HepG2 (cell line): ENCODE measurements around the gene PRUNE1. TPM values are rescaled to one million over a fixed set of nuclear protein-coding genes. Genes with fewer than 3 reads are reported as not detected.

Source experiments
- ATAC-seq: fragments of 200-7000 bp; cut with Tn5 transposase; 3 replicates; pipeline ENCODE4 v1.9.1; 2020; ENCODE audit warnings: mild to moderate bottlenecking, moderate library complexity
- BruUV-seq: library from RNA; stranded (reverse); fragments of 400-500 nt; replicated peaks from 2 replicates; lab custom pipeline; 2021; lab: Mats Ljungman, UMichigan
- CTCF ChIA-PET: fragments of 300-600 bp; formaldehyde crosslinking; extraction: SDS; loops from one replicate; lab custom pipeline; 2021; ENCODE audit warnings: low total read pairs, inconsistent platforms, low intra/inter-chr PET ratio; lab: Yijun Ruan, JAX
- POLR2A ChIA-PET: fragments of 350-600 bp; sonication (Branson Sonifier 250); formaldehyde crosslinking; loops from one replicate; lab custom pipeline; 2020; ENCODE audit warnings: antibody characterized with exemption, inconsistent platforms; lab: Yijun Ruan, JAX
- DNase-seq: peaks from one replicate; pipeline ENCODE4 v3.0.0-alpha.2; 2015; ENCODE audit warnings: low spot score
- FAIRE-seq: peaks from 3 replicates; lab custom pipeline; 2011; peaks lifted over from hg19 to GRCh38; lab: Jason Lieb, UNC
- H2AFZ ChIP-seq: one replicate; pipeline ENCODE4 v1.6.1; 2011; ENCODE audit warnings: low read length, inconsistent platforms
- H3K27ac ChIP-seq: fragments of 300-600 bp; 3 replicates; pipeline ENCODE4 v1.8.0; 2011; ENCODE audit warnings: mixed run types, mild to moderate bottlenecking, mixed read lengths, low read length, inconsistent platforms; ENCODE audit not compliant: insufficient read depth; ENCODE audit errors: extremely low read length
- H3K27me3 ChIP-seq, 2 experiments: fragments of 200-600 bp in 1 of 2; 2 replicates in 1 of 2; 3 replicates in 1 of 2; pipeline versions ENCODE4 v1.6.0 to v1.8.0; 2011; ENCODE audit warnings: low read length in 2 of 2, mild to moderate bottlenecking in 2 of 2, moderate library complexity in 2 of 2, inconsistent platforms in 1 of 2; ENCODE audit not compliant: insufficient read depth in 2 of 2, control insufficient read depth in 1 of 2
- H3K36me3 ChIP-seq, 2 experiments: fragments of 200-600 bp in 1 of 2; replicated peaks in 1 of 2; 2 replicates in 1 of 2; 3 replicates in 1 of 2; pipeline versions ENCODE4 v1.5.1 to v1.8.0; 2011; ENCODE audit warnings: low read length in 2 of 2, inconsistent platforms in 1 of 2; ENCODE audit not compliant: insufficient read depth in 2 of 2, control insufficient read depth in 1 of 2
- H3K4me1 ChIP-seq: 2 replicates; pipeline ENCODE4 v1.5.1; 2012; ENCODE audit warnings: low read length, inconsistent platforms; ENCODE audit not compliant: insufficient read depth
- H3K4me2 ChIP-seq: 2 replicates; pipeline ENCODE4 v1.6.0; 2011; ENCODE audit warnings: low read depth, low read length, inconsistent platforms
- H3K4me3 ChIP-seq, 3 experiments: fragments of 200-600 bp in 1 of 3; sonication (generic), shearing (Covaris generic) in 1 of 3; replicated peaks in 1 of 3; 2 replicates each; pipeline ENCODE4 v1.5.1; 2011 to 2016; ENCODE audit warnings: low read length in 3 of 3, inconsistent platforms in 2 of 3, low read depth in 2 of 3, mild to moderate bottlenecking in 2 of 3, control low read depth in 1 of 3, mixed read lengths in 1 of 3; ENCODE audit not compliant: insufficient read depth in 1 of 3
- H3K79me2 ChIP-seq: one replicate; pipeline ENCODE4 v1.6.1; 2011; ENCODE audit warnings: low read length, inconsistent platforms; ENCODE audit not compliant: insufficient read depth
- H3K9ac ChIP-seq: 2 replicates; pipeline ENCODE4 v1.6.0; 2011; ENCODE audit warnings: mild to moderate bottlenecking, low read depth, low read length, inconsistent platforms; ENCODE audit not compliant: insufficient read depth
- H3K9me3 ChIP-seq: 2 replicates; pipeline ENCODE4 v1.5.1; 2012; ENCODE audit warnings: mild to moderate bottlenecking, low read length
- H4K20me1 ChIP-seq: 2 replicates; pipeline ENCODE4 v1.6.0; 2011; ENCODE audit warnings: inconsistent platforms, mild to moderate bottlenecking, low read length, moderate library complexity; ENCODE audit not compliant: insufficient read depth
- AHR ChIP-seq: IDR thresholded peaks from 2 replicates; pipeline ENCODE4 v1.6.1; 2018; ENCODE audit warnings: missing genetic modification reagents, missing compliant biosample characterization
- BRCA1 ChIP-seq: sonication (generic); formaldehyde crosslinking; IDR thresholded peaks from 2 replicates; pipeline ENCODE4 v1.4.0; 2020; ENCODE audit warnings: missing genetic modification reagents
- CENPT ChIP-seq: sonication (generic); formaldehyde crosslinking; IDR thresholded peaks from 2 replicates; pipeline ENCODE4 v1.8.0; 2022; ENCODE audit warnings: low read depth, mild to moderate bottlenecking, moderate library complexity, missing genetic modification reagents
- CTCF ChIP-seq: sonication (generic); formaldehyde crosslinking; IDR thresholded peaks from 2 replicates; pipeline ENCODE4 v1.5.0; 2020; ENCODE audit warnings: mild to moderate bottlenecking, missing genetic modification reagents, moderate library complexity
- ELF3 ChIP-seq: IDR thresholded peaks from 2 replicates; pipeline ENCODE4 v1.6.1; 2016; ENCODE audit warnings: missing genetic modification reagents, missing compliant biosample characterization
- GATA4 ChIP-seq: sonication (generic); IDR thresholded peaks from 2 replicates; pipeline ENCODE4 v1.6.1; 2016; ENCODE audit warnings: antibody characterized with exemption, low read depth, borderline replicate concordance
- JUN ChIP-seq: sonication (generic); formaldehyde crosslinking; IDR thresholded peaks from 2 replicates; pipeline ENCODE4 v1.4.0; 2020; ENCODE audit warnings: mild to moderate bottlenecking, missing genetic modification reagents
- KLF16 ChIP-seq, 2 experiments: sonication (generic) in 1 of 2; formaldehyde crosslinking in 1 of 2; IDR thresholded peaks; 2 replicates each; pipeline versions ENCODE4 v1.6.1 to v1.8.0; 2016 to 2023; ENCODE audit warnings: missing genetic modification reagents in 2 of 2, missing compliant biosample characterization in 1 of 2
- MAFG ChIP-seq: sonication (generic); formaldehyde crosslinking; IDR thresholded peaks from 2 replicates; pipeline ENCODE4 v1.5.1; 2020; ENCODE audit warnings: mild to moderate bottlenecking, missing genetic modification reagents
- MAZ ChIP-seq, 2 experiments: sonication (generic) in 1 of 2; formaldehyde crosslinking in 1 of 2; IDR thresholded peaks; 2 replicates each; pipeline versions ENCODE4 v1.5.0 to v1.6.1; 2012 to 2020; ENCODE audit warnings: low read depth in 2 of 2, mild to moderate bottlenecking in 2 of 2, borderline replicate concordance in 1 of 2, improper control_type of control experiment in 1 of 2, low read length in 1 of 2, missing genetic modification reagents in 1 of 2, moderate library complexity in 1 of 2
- MEIS2 ChIP-seq: sonication (generic); formaldehyde crosslinking; IDR thresholded peaks from 2 replicates; pipeline ENCODE4 v1.9.0; 2021; ENCODE audit warnings: mild to moderate bottlenecking, missing genetic modification reagents
- NCOA5 ChIP-seq: sonication (generic); formaldehyde crosslinking; IDR thresholded peaks from 2 replicates; pipeline ENCODE4 v1.4.0; 2020; ENCODE audit warnings: missing genetic modification reagents
- PHF21A ChIP-seq: sonication (generic); formaldehyde crosslinking; IDR thresholded peaks from 2 replicates; pipeline ENCODE4 v1.5.0; 2020; ENCODE audit warnings: mild to moderate bottlenecking, missing genetic modification reagents
- RARA ChIP-seq: IDR thresholded peaks from 2 replicates; pipeline ENCODE4 v1.6.1; 2016; ENCODE audit warnings: missing genetic modification reagents, missing compliant biosample characterization
- SUZ12 ChIP-seq: fragments of 150-350 bp; IDR thresholded peaks from 2 replicates; pipeline ENCODE4 v1.6.1; 2014; ENCODE audit warnings: low read depth, low read length
- ZC3H4 ChIP-seq: sonication (generic); formaldehyde crosslinking; IDR thresholded peaks from 2 replicates; pipeline ENCODE4 v1.4.0; 2020; ENCODE audit warnings: missing genetic modification reagents, borderline replicate concordance
- ZNF136 ChIP-seq: sonication (generic); formaldehyde crosslinking; IDR thresholded peaks from 2 replicates; pipeline ENCODE4 v1.8.1; 2022; ENCODE audit warnings: low read depth, mild to moderate bottlenecking, moderate library complexity, missing genetic modification reagents
- ZNF143 ChIP-seq: sonication (generic); formaldehyde crosslinking; IDR thresholded peaks from 2 replicates; pipeline ENCODE4 v1.4.0; 2020; ENCODE audit warnings: missing genetic modification reagents
- ZNF7 ChIP-seq: IDR thresholded peaks from 2 replicates; pipeline ENCODE4 v1.6.1; 2016; ENCODE audit warnings: missing biosample characterization, missing genetic modification reagents
- WGBS: methylation state at CpG from one replicate; pipeline ENCODE4 v1.1.6; 2017; ENCODE audit warnings: low lambda C conversion rate; 5-methylcytosine and 5-hydroxymethylcytosine counted together
- in situ Hi-C: cut with HindIII; loops from 2 replicates; pipeline ENCODE4 v1.10.0; 2017; ENCODE audit warnings: low pct_unique_long_range_greater_than_20kb; ENCODE audit not compliant: extremely low pct_ligation_motif_present
- intact Hi-C: fragments of 100-400 bp; cut with micrococcal nuclease; formaldehyde crosslinking; loops from one replicate; pipeline ENCODE4 v1.10.0; 2022; ENCODE audit not compliant: unreplicated experiment
- polyA plus RNA-seq, 8 experiments: library from polyadenylated mRNA; depleted of rRNA in 3 of 8; stranded (reverse) in 7 of 8; unstranded in 1 of 8; fragments of >200 nt; fragmentation: Illumina TruSeq in 4 of 8; extraction: Trizol in 4 of 8; gene quantifications; 2 replicates each; pipeline versions ENCODE4 v1.2.1 to v1.2.3, GENCODE V29; 2011 to 2016; ENCODE audit warnings: low read depth in 4 of 8, missing spikeins in 1 of 8, mixed read lengths in 1 of 8; ENCODE audit not compliant: insufficient read depth in 1 of 8
- total RNA-seq, 5 experiments: library from RNA; depleted of rRNA; stranded (reverse); fragments of >200 nt; fragmentation: Illumina TruSeq; extraction: Trizol; gene quantifications; 2 replicates each; pipeline ENCODE4 v1.2.3, GENCODE V29; 2016; ENCODE audit warnings: low read depth in 1 of 5

PRUNE1 gene
- total and polyA plus RNA-seq, 2 of the 13 experiments (the other 11 are each of a cell fraction or from before 2014, with no cell fraction given) = 19.0 to 31.9 TPM

DNA sequence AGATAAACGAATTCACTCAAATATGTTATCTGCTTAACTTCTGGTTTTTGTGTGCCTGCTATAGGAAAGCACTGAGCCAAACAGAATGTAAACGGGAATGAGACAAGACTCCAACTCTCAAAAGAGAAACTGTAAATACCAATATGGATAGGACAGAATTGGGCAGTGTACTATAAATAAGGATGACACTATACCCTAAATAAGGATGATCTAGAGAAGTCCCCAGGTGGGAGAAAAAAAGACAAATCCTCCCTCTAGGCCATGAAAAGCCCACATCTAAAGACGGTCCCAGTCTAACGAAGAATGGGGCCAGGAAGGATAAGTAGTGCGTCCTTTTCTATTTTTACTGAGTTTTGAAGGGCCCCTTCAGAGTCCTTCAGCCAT lies 60.8 kb downstream of the PRUNE1 start:
- POLR2A ChIA-PET = no interaction called here
- intact Hi-C loops = no loop called here
- Histone ChIP-seq H3K27ac (no peak overlapping the region), H2AFZ (no peak overlapping the region), H4K20me1 (no peaks in the 10 kb centered on the region), H3K9me3 (no peaks in the 10 kb centered on the region), H3K4me1 (peaks cover 25% of the 10 kb centered on the region), H3K79me2 (no peaks in the 10 kb centered on the region), H3K9ac (no peak overlapping the region), H3K36me3 (no peaks in the 10 kb centered on the region), H3K4me3 (no peak overlapping the region), H3K27me3 (no peaks in the 10 kb centered on the region)
- ATAC-seq = no peak
- WGBS = 26% methylated on average over 5 of the region's 5 CpGs
- CTCF ChIA-PET = no interaction called here
- no peak for FAIRE-seq
- DNase-seq = no peak
- TF ChIP-seq JUN (no peak), CTCF (CRISPR knock-in tag) (no peak), MAFG (CRISPR knock-in tag) (no peak), RARA (no peak), CENPT (CRISPR knock-in tag) (no peak), ZNF136 (no peak), MAZ (IDR thresholded peaks at IDR 0.05; ENCODE audit: borderline replicate concordance, low read depth, low read length) (no peak), MAZ (CRISPR knock-in tag; IDR thresholded peaks at IDR 0.05; ENCODE audit: low read depth) (no peak), KLF16 (CRISPR knock-in tag; IDR thresholded peaks at IDR 0.05) (no peak), PHF21A (no peak), BRCA1 (CRISPR knock-in tag) (no peak), NCOA5 (no peak), GATA4 (no peak), MEIS2 (no peak), ELF3 (CRISPR knock-in tag) (no peak), SUZ12 (no peak), AHR (CRISPR knock-in tag) (no peak), ZNF143 (CRISPR knock-in tag) (no peak), ZC3H4 (CRISPR knock-in tag) (no peak), ZNF7 (CRISPR knock-in tag) (no peak)
- TF ChIP-seq, all 625 proteins: peak for 0
- H3K4me2 ChIP-seq = no peak overlapping the region
- in situ Hi-C loops = no loop called here
- BruUV-seq = no TSS peak
